ENCODE data around the gene PHF21A. TPM values are rescaled to one million over a fixed set of nuclear protein-coding genes. Genes with fewer than 3 reads are reported as not detected.

PHF21A gene
- total and polyA plus RNA-seq, 2 of the 8 experiments (the other 6 are each of a cell fraction or from before 2014, with no cell fraction given), result 17.6 to 40.3 TPM

DNA sequence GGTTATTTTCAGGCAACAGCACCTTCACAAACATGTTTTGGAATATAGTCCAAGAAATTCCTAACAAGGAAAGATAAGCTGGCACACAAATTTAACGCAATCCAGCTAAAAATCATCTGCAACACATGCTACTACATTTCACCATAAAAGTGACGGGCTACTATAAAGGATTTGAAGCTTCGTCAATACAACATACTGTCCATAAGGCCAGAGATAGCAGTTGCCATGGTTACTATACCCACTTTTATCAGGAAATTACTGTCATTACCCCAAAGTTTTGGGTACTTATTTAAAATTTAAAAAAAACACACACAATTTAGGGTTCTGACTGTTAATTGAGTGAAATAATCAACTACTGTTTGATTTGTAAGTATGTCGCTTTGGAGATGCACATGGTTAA, 6.9 kb downstream of the PHF21A start (continued):
- TF ChIP-seq KDM5A (IDR thresholded peaks at IDR 0.05; ENCODE audit: low read length) (no peak), EGR1 (IDR thresholded peaks at IDR 0.05; ENCODE audit: borderline replicate concordance, low read depth, low read length) (no peak), TAF1 (IDR thresholded peaks at IDR 0.05; ENCODE audit: low read depth, low read length) (no peak), NANOG (IDR thresholded peaks at IDR 0.05; ENCODE audit: insufficient read depth, low read depth, low read length, poor library complexity, severe bottlenecking) (no peak), SUZ12 (IDR thresholded peaks at IDR 0.05; ENCODE audit: low read length) (no peak)
- TF ChIP-seq, protein P1, sequence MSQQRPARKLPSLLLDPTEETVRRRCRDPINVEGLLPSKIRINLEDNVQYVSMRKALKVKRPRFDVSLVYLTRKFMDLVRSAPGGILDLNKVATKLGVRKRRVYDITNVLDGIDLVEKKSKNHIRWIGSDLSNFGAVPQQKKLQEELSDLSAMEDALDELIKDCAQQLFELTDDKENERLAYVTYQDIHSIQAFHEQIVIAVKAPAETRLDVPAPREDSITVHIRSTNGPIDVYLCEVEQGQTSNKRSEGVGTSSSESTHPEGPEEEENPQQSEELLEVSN (IDR thresholded peaks at IDR 0.05), result no peak
- TF ChIP-seq, protein P2, sequence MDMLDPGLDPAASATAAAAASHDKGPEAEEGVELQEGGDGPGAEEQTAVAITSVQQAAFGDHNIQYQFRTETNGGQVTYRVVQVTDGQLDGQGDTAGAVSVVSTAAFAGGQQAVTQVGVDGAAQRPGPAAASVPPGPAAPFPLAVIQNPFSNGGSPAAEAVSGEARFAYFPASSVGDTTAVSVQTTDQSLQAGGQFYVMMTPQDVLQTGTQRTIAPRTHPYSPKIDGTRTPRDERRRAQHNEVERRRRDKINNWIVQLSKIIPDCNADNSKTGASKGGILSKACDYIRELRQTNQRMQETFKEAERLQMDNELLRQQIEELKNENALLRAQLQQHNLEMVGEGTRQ (IDR thresholded peaks at IDR 0.05; ENCODE audit: low read length), result no peak
